GM21360 (cell line): ENCODE results near the gene CETP.
"Not testable (repeated sequence)": the region's sequence is repeated elsewhere in the genome, so short reads cannot be mapped to it uniquely, and the experiment has no call there.

Experiments used
- ATAC-seq: cut with Tn5 transposase; IDR thresholded peaks from one replicate; pipeline ENCODE4 v1.9.1; 2021; ENCODE audit warnings: mild to moderate bottlenecking, moderate library complexity; ENCODE audit not compliant: unreplicated experiment

The CETP gene

GRCh38 chr16:56995136-56995805 is 33.5 kb downstream of the CETP start:
- no peak for ATAC-seq

GRCh38 chr16:56997264-56997663 is 35.5 kb downstream of the CETP start:
- no peak for ATAC-seq

- ATAC-seq = no peak
Observed at GRCh38 chr16:56997931-56998330, 36.2 kb downstream of the CETP start.

GRCh38 chr16:56998352-56998751 is 36.6 kb downstream of the CETP start:
- ATAC-seq = no peak

- no peak for ATAC-seq
Observed at GRCh38 chr16:56998861-56999260, 37.1 kb downstream of the CETP start.

GRCh38 chr16:56999409-57000270 is 37.9 kb downstream of the CETP start:
- ATAC-seq = peak; percentile 18

GRCh38 chr16:57000271-57001025 is 38.7 kb downstream of the CETP start:
- ATAC-seq = peak; percentile 36

- ATAC-seq = no peak
Observed at GRCh38 chr16:57001026-57001679, 39.4 kb downstream of the CETP start.

GRCh38 chr16:57003439-57004386 is 42.0 kb downstream of the CETP start:
- no peak for ATAC-seq

- ATAC-seq = no peak
Observed at GRCh38 chr16:57004387-57005250, 42.9 kb downstream of the CETP start.

GRCh38 chr16:57005597-57005996 is 43.8 kb downstream of the CETP start:
- not testable (repeated sequence) for ATAC-seq

- no peak for ATAC-seq
Observed at GRCh38 chr16:57007050-57007449, 45.3 kb downstream of the CETP start.

- ATAC-seq = no peak
Observed at GRCh38 chr16:57007530-57007929, 45.8 kb downstream of the CETP start.

GRCh38 chr16:57008440-57008839 is 46.7 kb downstream of the CETP start:
- ATAC-seq = no peak

GRCh38 chr16:57009643-57010170 is 48.0 kb downstream of the CETP start:
- ATAC-seq = no peak

GRCh38 chr16:57012353-57012752 is 50.6 kb downstream of the CETP start:
- ATAC-seq = no peak

- no peak for ATAC-seq
Observed at GRCh38 chr16:57013229-57013628, 51.5 kb downstream of the CETP start.

- ATAC-seq = no peak
Observed at GRCh38 chr16:57013902-57014301, 52.2 kb downstream of the CETP start.

- no peak for ATAC-seq
Observed at GRCh38 chr16:57016301-57016700, 54.6 kb downstream of the CETP start.
